ENCODE results near the gene COL17A1.

Gene COL17A1

GRCh38 chr10:103985726-103986125 is 100.0 kb downstream of the COL17A1 start:
- no peak for DNase-seq (ENCODE audit: low read depth)

GRCh38 chr10:103983367-103983911 is 102.2 kb downstream of the COL17A1 start:
- no peak for DNase-seq (ENCODE audit: low read depth)

- no peak for DNase-seq (ENCODE audit: low read depth)
Measured at GRCh38 chr10:103982639-103983038, 103.0 kb downstream of the COL17A1 start.
